ENCODE results near the gene DHRS11.

Gene DHRS11

GRCh38 chr17:36591434-36592315, at the start of gene DHRS11:
DHRS11 (plus strand) TSS chr17:36591879; CDS start chr17:36592010, 131 bp downstream.
- ATAC-seq = peak; percentile 96 to 98

- ATAC-seq = no peak
Measured at GRCh38 chr17:36542755-36543154, 48.9 kb upstream of the DHRS11 start.

GRCh38 chr17:36544044-36544306, 47.7 kb upstream of the DHRS11 start:
- ATAC-seq = no peak

GRCh38 chr17:36544307-36545076, 47.2 kb upstream of the DHRS11 start, which contains the start of gene GGNBP2:
GGNBP2 (plus strand) TSS chr17:36544919; CDS start chr17:36545725, 806 bp downstream.
- peak; percentile 65 to 68 for ATAC-seq

GRCh38 chr17:36545077-36545464, 46.6 kb upstream of the DHRS11 start:
- peak in 1 of 2 donors; percentile 26 for ATAC-seq

- peak; percentile 79 to 83 for ATAC-seq
Measured at GRCh38 chr17:36545465-36546417, 45.9 kb upstream of the DHRS11 start.

- ATAC-seq = no peak
Measured at GRCh38 chr17:36546418-36547093, 45.1 kb upstream of the DHRS11 start.

- no peak for ATAC-seq
Measured at GRCh38 chr17:36547776-36548175, 43.9 kb upstream of the DHRS11 start.

- ATAC-seq = peak in 1 of 2 donors; percentile 25
Measured at GRCh38 chr17:36550491-36551417, 40.9 kb upstream of the DHRS11 start.

GRCh38 chr17:36553459-36553858, 38.2 kb upstream of the DHRS11 start:
- no peak for ATAC-seq

- no peak for ATAC-seq
Measured at GRCh38 chr17:36566081-36566480, 25.6 kb upstream of the DHRS11 start.

- ATAC-seq = no peak
Measured at GRCh38 chr17:36575028-36575427, 16.7 kb upstream of the DHRS11 start.

- no peak for ATAC-seq
Measured at GRCh38 chr17:36576793-36577192, 14.9 kb upstream of the DHRS11 start.

GRCh38 chr17:36578671-36579070, 13.0 kb upstream of the DHRS11 start:
- no peak for ATAC-seq

- no peak for ATAC-seq
Measured at GRCh38 chr17:36583787-36584186, 7.9 kb upstream of the DHRS11 start.

- ATAC-seq = no peak
Measured at GRCh38 chr17:36586138-36586537, 5.5 kb upstream of the DHRS11 start.

GRCh38 chr17:36590082-36590481, 1.6 kb upstream of the DHRS11 start:
- no peak for ATAC-seq

GRCh38 chr17:36592316-36592715, 637 bp downstream of the DHRS11 start:
- ATAC-seq = no peak

- no peak for ATAC-seq
Measured at GRCh38 chr17:36592716-36593321, 1.1 kb downstream of the DHRS11 start.

- ATAC-seq = no peak
Measured at GRCh38 chr17:36593656-36594316, 2.1 kb downstream of the DHRS11 start.
